Spleen (tissue), 7 donors: ENCODE results near the gene TTLL5.

Source experiments
- CTCF ChIP-seq, 11 experiments: fragments of 200-600 bp in 7 of 11; fragments of 450-650 bp in 4 of 11; sonication (generic) in 4 of 11; IDR thresholded peaks in 8 of 11; conservative IDR thresholded peaks in 3 of 11; 1 replicate in 7 of 11; 2 replicates in 4 of 11; pipeline versions ENCODE4 v1.4.0 to v1.8.0; 2016 to 2021; ENCODE audit warnings: antibody characterized with exemption in 11 of 11, inconsistent platforms in 4 of 11, mild to moderate bottlenecking in 1 of 11
- POLR2A ChIP-seq, 3 donors: fragments of 450-650 bp; IDR thresholded peaks; one replicate each; pipeline ENCODE4 v1.5.1; 2017; ENCODE audit warnings: antibody characterized with exemption in 3 of 3, mild to moderate bottlenecking in 1 of 3
- POLR2AphosphoS5 ChIP-seq, 3 donors: sonication (generic); formaldehyde crosslinking; IDR thresholded peaks; one replicate each; pipeline ENCODE4 v1.5.1; 2017; ENCODE audit warnings: antibody characterized with exemption in 3 of 3
- donor health status: DM: no; HTN: no; CAD: no; lungs with moderate emphysema.
- donor health status: DM: no; HTN: no; CAD: no.
- donor health status: DM: no; HTN: no; CAD: no.

GRCh38 chr14:75933712-75934296 lies 272.8 kb downstream of the TTLL5 start:
- TF ChIP-seq CTCF (IDR thresholded peaks at IDR 0.05 in 8 of 11, conservative IDR thresholded peaks at IDR 0.05 in 3 of 11) (no peak), POLR2AphosphoS5 (IDR thresholded peaks at IDR 0.05) (no peak), POLR2A (IDR thresholded peaks at IDR 0.05) (no peak)
